Body of pancreas (tissue), 4 donors: ENCODE data around the gene AKAP7.
"Not testable (repeated sequence)": the region's sequence is repeated elsewhere in the genome, so short reads cannot be mapped to it uniquely, and the experiment has no call there.

Experiments used
- CTCF ChIP-seq, 7 experiments: fragments of 450-650 bp in 4 of 7; fragments of 200-600 bp in 3 of 7; sonication (generic) in 3 of 7; IDR thresholded peaks; one replicate each; pipeline ENCODE4 v1.5.1; 2016 to 2019; ENCODE audit warnings: antibody characterized with exemption in 7 of 7
- POLR2A ChIP-seq, 3 donors: fragments of 450-650 bp; IDR thresholded peaks; one replicate each; pipeline ENCODE4 v1.6.1; 2016; ENCODE audit warnings: antibody characterized with exemption in 3 of 3, mild to moderate bottlenecking in 2 of 3

- TF ChIP-seq CTCF, POLR2A (IDR thresholded peaks at IDR 0.05): not testable (repeated sequence)
Measured at GRCh38 chr6:131260960-131261359, 125.7 kb downstream of the AKAP7 start.
